HG03469 (cell line): ENCODE measurements around the gene CERS5.
A peak's percentile ranks its signal among the peaks of the same experiment; 100 is the strongest.

Experiments
- ATAC-seq: cut with Tn5 transposase; IDR thresholded peaks from one replicate; pipeline ENCODE4 v1.9.1; 2021; ENCODE audit warnings: mild to moderate bottlenecking, moderate library complexity, moderate number of reproducible peaks; ENCODE audit not compliant: unreplicated experiment

The CERS5 gene

GRCh38 chr12:50142993-50143392, 24.2 kb downstream of the CERS5 start:
- ATAC-seq, result no peak

GRCh38 chr12:50132505-50133135, 34.5 kb downstream of the CERS5 start:
- no peak for ATAC-seq

- ATAC-seq, result no peak
Observed at GRCh38 chr12:50129290-50129689, 37.9 kb downstream of the CERS5 start.

- ATAC-seq, result no peak
Observed at GRCh38 chr12:50127546-50127945, 39.6 kb downstream of the CERS5 start.

- no peak for ATAC-seq
Observed at GRCh38 chr12:50123203-50123602, 44.0 kb downstream of the CERS5 start.

- no peak for ATAC-seq
Observed at GRCh38 chr12:50121641-50122040, 45.5 kb downstream of the CERS5 start.

GRCh38 chr12:50120953-50121352, 46.2 kb downstream of the CERS5 start:
- ATAC-seq, result no peak

- ATAC-seq, result no peak
Observed at GRCh38 chr12:50120521-50120920, 46.6 kb downstream of the CERS5 start.

- ATAC-seq, result no peak
Observed at GRCh38 chr12:50119387-50119786, 47.8 kb downstream of the CERS5 start.

- no peak for ATAC-seq
Observed at GRCh38 chr12:50117057-50117622, 50.0 kb downstream of the CERS5 start.

GRCh38 chr12:50112456-50113218, 54.5 kb downstream of the CERS5 start:
- ATAC-seq, result no peak

- peak; percentile 68 for ATAC-seq
Observed at GRCh38 chr12:50111693-50112455, 55.3 kb downstream of the CERS5 start, which contains the start of gene COX14. TSS of gene COX14 (plus strand) at chr12:50112236. CDS start at chr12:50120044, 7,808 bp downstream.

- no peak for ATAC-seq
Observed at GRCh38 chr12:50111395-50111692, 55.8 kb downstream of the CERS5 start.

GRCh38 chr12:50110762-50111351, 56.3 kb downstream of the CERS5 start:
- ATAC-seq, result no peak

GRCh38 chr12:50110127-50110761, 56.9 kb downstream of the CERS5 start:
- no peak for ATAC-seq

- no peak for ATAC-seq
Observed at GRCh38 chr12:50109319-50109718, 57.9 kb downstream of the CERS5 start.

- ATAC-seq, result no peak
Observed at GRCh38 chr12:50107416-50108268, 59.5 kb downstream of the CERS5 start.

GRCh38 chr12:50106907-50107306, 60.3 kb downstream of the CERS5 start:
- ATAC-seq, result no peak

- ATAC-seq, result no peak
Observed at GRCh38 chr12:50105913-50106450, 61.2 kb downstream of the CERS5 start.
